Measurements from ENCODE around the gene MBD2.

GRCh38 chr18:54165450-54165849, 59.0 kb downstream of the MBD2 start:
- TF ChIP-seq CTCF (IDR thresholded peaks at IDR 0.05 in 4 of 5, conservative IDR thresholded peaks at IDR 0.05 in 1 of 5) (no peak), POLR2A (IDR thresholded peaks at IDR 0.05) (no peak)
